ENCODE measurements around the gene DHRS12. TPM values are rescaled to one million over a fixed set of nuclear protein-coding genes. Genes with fewer than 3 reads are reported as not detected.

Gene DHRS12
- total RNA-seq, 1 experiment from 2014 or later = 10.2 TPM

DNA sequence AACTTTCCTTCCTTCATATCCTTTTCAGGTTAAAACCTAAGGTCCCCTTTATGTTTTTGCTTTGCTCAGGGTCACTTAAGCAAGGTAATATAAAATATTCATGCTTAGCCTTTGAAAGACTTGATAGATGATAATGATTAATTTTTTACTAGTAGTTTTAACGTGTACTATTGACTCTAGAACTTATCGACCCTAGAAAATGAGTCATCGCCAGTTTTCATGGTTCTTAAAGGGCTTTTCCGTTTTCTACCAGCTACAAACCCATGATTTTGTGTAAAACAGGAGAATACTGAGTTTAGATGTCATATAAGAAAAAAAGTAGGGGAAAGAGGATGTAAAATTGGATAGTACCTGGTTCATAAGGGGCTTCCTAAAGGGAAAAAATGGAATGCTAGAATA lies 75.7 kb downstream of the DHRS12 start (continued):
- TF ChIP-seq NFE2L1 (CRISPR knock-in tag; IDR thresholded peaks at IDR 0.05) (no peak), TEAD1 (CRISPR knock-in tag; IDR thresholded peaks at IDR 0.05) (no peak), MAX (CRISPR knock-in tag; IDR thresholded peaks at IDR 0.05) (no peak), ZNF232 (CRISPR knock-in tag; IDR thresholded peaks at IDR 0.05) (no peak)
- TF ChIP-seq, protein P1, sequence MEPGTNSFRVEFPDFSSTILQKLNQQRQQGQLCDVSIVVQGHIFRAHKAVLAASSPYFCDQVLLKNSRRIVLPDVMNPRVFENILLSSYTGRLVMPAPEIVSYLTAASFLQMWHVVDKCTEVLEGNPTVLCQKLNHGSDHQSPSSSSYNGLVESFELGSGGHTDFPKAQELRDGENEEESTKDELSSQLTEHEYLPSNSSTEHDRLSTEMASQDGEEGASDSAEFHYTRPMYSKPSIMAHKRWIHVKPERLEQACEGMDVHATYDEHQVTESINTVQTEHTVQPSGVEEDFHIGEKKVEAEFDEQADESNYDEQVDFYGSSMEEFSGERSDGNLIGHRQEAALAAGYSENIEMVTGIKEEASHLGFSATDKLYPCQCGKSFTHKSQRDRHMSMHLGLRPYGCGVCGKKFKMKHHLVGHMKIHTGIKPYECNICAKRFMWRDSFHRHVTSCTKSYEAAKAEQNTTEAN (CRISPR knock-in tag; IDR thresholded peaks at IDR 0.05) = no peak

DNA sequence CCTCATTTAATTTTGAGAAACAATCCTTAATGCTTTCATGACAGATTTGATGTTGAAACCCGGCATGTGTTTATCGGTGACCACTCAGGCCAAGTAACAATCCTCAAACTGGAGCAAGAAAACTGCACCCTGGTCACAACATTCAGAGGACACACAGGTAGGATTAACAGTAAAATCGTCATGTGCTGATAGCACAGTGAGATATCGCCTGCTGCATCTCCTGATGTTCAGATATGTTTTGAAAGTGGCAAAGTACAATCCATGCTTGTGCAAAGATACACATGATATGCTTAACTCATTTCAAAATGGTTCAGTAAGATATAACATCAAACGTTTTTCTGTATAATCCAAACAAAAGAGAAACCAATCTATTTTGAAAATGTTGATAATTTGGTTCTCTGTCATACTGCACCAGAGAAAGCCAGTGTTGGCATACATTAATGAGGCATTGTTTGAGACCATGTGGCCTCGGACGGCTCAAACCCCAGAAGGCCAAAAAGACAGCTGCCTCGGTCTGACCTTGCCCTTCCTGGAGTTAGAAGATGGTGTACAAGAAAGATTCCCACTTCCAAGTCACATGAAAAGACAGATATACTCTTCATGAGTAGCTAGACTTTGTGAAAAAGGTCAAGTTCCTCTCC lies 76.2 kb downstream of the DHRS12 start:
- no peak for DNase-seq (ENCODE audit: low spot score)
- TF ChIP-seq ESRRA (CRISPR knock-in tag; IDR thresholded peaks at IDR 0.05; ENCODE audit: borderline replicate concordance) = no peak
- ChIA-PET POLR2A (no interaction called here), CTCF (no interaction called here)
- H3K36me3 Mint-ChIP-seq = peaks cover 8% of the 10 kb centered on the region
- no peaks in the 10 kb centered on the region for H3K27me3 Mint-ChIP-seq (ENCODE audit: low read depth)
- no peak overlapping the region for H3K27ac Mint-ChIP-seq
- no peaks in the 10 kb centered on the region for H3K4me1 Mint-ChIP-seq
- no peaks in the 10 kb centered on the region for H3K9me3 Mint-ChIP-seq
- no peak for ATAC-seq
- H3K4me3 Mint-ChIP-seq = no peak overlapping the region

DNA sequence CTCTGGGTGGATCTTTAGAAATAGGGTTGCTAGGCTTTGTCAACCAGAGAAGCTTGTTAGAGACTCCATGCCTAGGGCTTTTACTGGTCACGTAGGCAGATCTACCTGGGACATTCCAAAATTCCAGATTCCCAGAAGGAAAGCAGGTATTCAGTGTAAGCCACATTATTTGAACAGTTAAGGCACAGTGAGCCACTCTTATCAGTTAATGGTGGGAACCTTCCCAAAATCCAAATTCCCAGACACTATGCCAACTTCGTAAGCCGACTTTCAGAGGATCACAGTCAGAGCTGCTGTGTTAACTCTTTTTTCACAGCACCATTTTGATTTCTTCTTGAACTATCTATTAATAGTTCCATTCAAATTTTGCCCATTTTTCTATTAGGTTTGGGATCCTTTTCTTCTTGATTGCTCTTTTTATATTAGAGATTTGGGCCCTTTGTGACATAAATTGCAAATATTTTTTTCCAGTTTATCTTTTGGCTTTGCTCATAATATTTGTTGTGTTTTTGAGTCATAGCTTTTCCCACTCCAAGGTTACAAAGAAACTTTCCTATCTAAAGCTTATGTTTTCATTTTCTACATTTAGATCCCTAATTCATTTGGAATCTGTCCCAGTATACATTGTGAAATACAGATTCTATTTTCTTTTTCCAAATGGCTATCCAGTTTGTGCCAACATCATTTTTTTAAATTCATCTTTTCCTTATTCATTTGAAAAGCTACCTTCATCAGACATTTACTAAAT lies 77.3 kb downstream of the DHRS12 start:
- H3K4me3 Mint-ChIP-seq = no peak overlapping the region
- peaks cover 8% of the 10 kb centered on the region for H3K36me3 Mint-ChIP-seq
- no peaks in the 10 kb centered on the region for H3K9me3 Mint-ChIP-seq
- H3K27me3 Mint-ChIP-seq (ENCODE audit: low read depth) = no peaks in the 10 kb centered on the region
- no peak for DNase-seq (ENCODE audit: low spot score)
- ChIA-PET POLR2A (no interaction called here), CTCF (no interaction called here)
- no peak overlapping the region for H3K27ac Mint-ChIP-seq
- TF ChIP-seq PRRX2 (CRISPR knock-in tag; IDR thresholded peaks at IDR 0.05) (no peak), ZNF219 (CRISPR knock-in tag; IDR thresholded peaks at IDR 0.05; ENCODE audit: borderline replicate concordance) (no peak), IRF1 (CRISPR knock-in tag; IDR thresholded peaks at IDR 0.05) (no peak), ETV6 (CRISPR knock-in tag; IDR thresholded peaks at IDR 0.05) (no peak)
- no peak for ATAC-seq
- peaks cover 5% of the 10 kb centered on the region for H3K4me1 Mint-ChIP-seq

- TF ChIP-seq ZNF138 (CRISPR knock-in tag; conservative IDR thresholded peaks at IDR 0.05) (no peak), CTCF (IDR thresholded peaks at IDR 0.05) (no peak), JAZF1 (CRISPR knock-in tag; IDR thresholded peaks at IDR 0.05) (no peak), SMAD4 (CRISPR knock-in tag; IDR thresholded peaks at IDR 0.05) (no peak), CREB1 (CRISPR knock-in tag; IDR thresholded peaks at IDR 0.05) (no peak), IRF2 (CRISPR knock-in tag; IDR thresholded peaks at IDR 0.05; ENCODE audit: borderline replicate concordance, low read depth) (no peak), ZNF423 (CRISPR knock-in tag; IDR thresholded peaks at IDR 0.05) (no peak), ZNF281 (CRISPR knock-in tag; IDR thresholded peaks at IDR 0.05) (no peak), NFE2L1 (CRISPR knock-in tag; IDR thresholded peaks at IDR 0.05) (no peak)
- DNase-seq (ENCODE audit: low spot score) = no peak
- CTCF ChIA-PET = no interaction called here
- Mint-ChIP-seq H3K36me3 (peaks cover 8% of the 10 kb centered on the region), H3K9me3 (no peaks in the 10 kb centered on the region), H3K4me3 (no peak overlapping the region), H3K4me1 (peaks cover 14% of the 10 kb centered on the region), H3K27me3 (ENCODE audit: low read depth) (no peaks in the 10 kb centered on the region), H3K27ac (no peak overlapping the region)
- ATAC-seq = no peak
- POLR2A ChIA-PET = no interaction called here
These were observed 79.2 kb downstream of the DHRS12 start for GRCh38 chr13:51724721-51725120.

Data from WTC11 (cell line).